ENCODE data around the gene NPIPA7.
"Not testable (repeated sequence)": the region's sequence is repeated elsewhere in the genome, so short reads cannot be mapped to it uniquely, and the experiment has no call there.

The NPIPA7 gene

GRCh38 chr16:16417071-16417470 lies 38.1 kb downstream of the NPIPA7 start:
- not testable (repeated sequence) for DNase-seq (ENCODE audit: insufficient read length, low spot score); FAIRE-seq

- FAIRE-seq; DNase-seq (ENCODE audit: insufficient read length, low spot score): not testable (repeated sequence)
Measured at GRCh38 chr16:16417914-16418544, 39.1 kb downstream of the NPIPA7 start.

- DNase-seq (ENCODE audit: insufficient read length, low spot score); FAIRE-seq: not testable (repeated sequence)
Measured at GRCh38 chr16:16420515-16420914, 41.6 kb downstream of the NPIPA7 start.

- FAIRE-seq; DNase-seq (ENCODE audit: insufficient read length, low spot score): not testable (repeated sequence)
Measured at GRCh38 chr16:16425146-16425545, 46.2 kb downstream of the NPIPA7 start.

GRCh38 chr16:16431135-16431534 lies 52.2 kb downstream of the NPIPA7 start:
- not testable (repeated sequence) for FAIRE-seq; DNase-seq (ENCODE audit: insufficient read length, low spot score)

GRCh38 chr16:16434711-16435110 lies 55.8 kb downstream of the NPIPA7 start:
- not testable (repeated sequence) for DNase-seq (ENCODE audit: insufficient read length, low spot score); FAIRE-seq

GRCh38 chr16:16441401-16441800 lies 62.5 kb downstream of the NPIPA7 start:
- not testable (repeated sequence) for FAIRE-seq; DNase-seq (ENCODE audit: insufficient read length, low spot score)
